Upper lobe of left lung (tissue), 4 donors: Measurements from ENCODE around the gene ASIC4.

Experiments used
- POLR2A ChIP-seq, 4 donors: fragments of 450-650 bp; IDR thresholded peaks; one replicate each; pipeline ENCODE4 v1.5.1; 2016 to 2017; ENCODE audit warnings: antibody characterized with exemption in 4 of 4, mild to moderate bottlenecking in 2 of 4
- POLR2AphosphoS5 ChIP-seq, 2 donors: sonication (generic); formaldehyde crosslinking; IDR thresholded peaks; one replicate each; pipeline ENCODE4 v1.5.1; 2017; ENCODE audit warnings: antibody characterized with exemption in 2 of 2
- TF ChIP-seq, protein P1 (sequence below), 6 experiments: fragments of 450-650 bp in 4 of 6; fragments of 200-600 bp in 2 of 6; sonication (generic) in 2 of 6; IDR thresholded peaks; one replicate each; pipeline ENCODE4 v1.5.1; 2016 to 2019; ENCODE audit warnings: antibody characterized with exemption in 6 of 6

DNA sequence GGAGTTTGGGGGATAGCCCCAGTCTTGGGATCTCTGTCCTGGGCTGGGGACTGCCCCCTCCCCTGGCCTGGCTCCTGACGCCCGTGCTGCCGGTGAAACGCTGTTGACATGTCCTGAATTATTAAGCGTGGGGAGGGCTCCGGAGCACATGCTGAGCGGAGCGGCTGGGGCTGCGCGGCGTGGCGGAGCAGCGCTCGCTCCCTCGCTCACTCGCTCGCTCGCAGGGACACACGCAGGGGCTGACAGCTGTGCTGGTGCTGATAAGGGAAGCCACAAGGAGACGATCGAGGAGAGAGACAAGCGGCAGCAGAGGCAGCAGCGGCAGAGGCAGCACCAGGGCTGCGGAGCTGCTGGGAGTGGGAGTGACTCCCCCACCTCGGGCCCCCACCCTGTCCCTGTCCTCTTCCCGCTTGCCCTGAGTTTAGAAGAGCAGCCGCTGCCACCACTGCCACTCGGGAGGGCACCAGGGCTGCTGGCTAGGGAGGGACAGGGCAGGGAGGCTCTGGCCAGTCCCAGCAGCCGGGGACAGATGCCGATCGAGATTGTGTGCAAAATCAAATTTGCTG is at the start of gene ASIC4:
- TF ChIP-seq, protein P1, sequence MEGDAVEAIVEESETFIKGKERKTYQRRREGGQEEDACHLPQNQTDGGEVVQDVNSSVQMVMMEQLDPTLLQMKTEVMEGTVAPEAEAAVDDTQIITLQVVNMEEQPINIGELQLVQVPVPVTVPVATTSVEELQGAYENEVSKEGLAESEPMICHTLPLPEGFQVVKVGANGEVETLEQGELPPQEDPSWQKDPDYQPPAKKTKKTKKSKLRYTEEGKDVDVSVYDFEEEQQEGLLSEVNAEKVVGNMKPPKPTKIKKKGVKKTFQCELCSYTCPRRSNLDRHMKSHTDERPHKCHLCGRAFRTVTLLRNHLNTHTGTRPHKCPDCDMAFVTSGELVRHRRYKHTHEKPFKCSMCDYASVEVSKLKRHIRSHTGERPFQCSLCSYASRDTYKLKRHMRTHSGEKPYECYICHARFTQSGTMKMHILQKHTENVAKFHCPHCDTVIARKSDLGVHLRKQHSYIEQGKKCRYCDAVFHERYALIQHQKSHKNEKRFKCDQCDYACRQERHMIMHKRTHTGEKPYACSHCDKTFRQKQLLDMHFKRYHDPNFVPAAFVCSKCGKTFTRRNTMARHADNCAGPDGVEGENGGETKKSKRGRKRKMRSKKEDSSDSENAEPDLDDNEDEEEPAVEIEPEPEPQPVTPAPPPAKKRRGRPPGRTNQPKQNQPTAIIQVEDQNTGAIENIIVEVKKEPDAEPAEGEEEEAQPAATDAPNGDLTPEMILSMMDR (IDR thresholded peaks at IDR 0.05) = no peak
- TF ChIP-seq POLR2AphosphoS5 (IDR thresholded peaks at IDR 0.05) (no peak), POLR2A (IDR thresholded peaks at IDR 0.05) (no peak)
